HFFc6 (cell line): ENCODE data around the gene CAMK1. TPM values are rescaled to one million over a fixed set of nuclear protein-coding genes. Genes with fewer than 3 reads are reported as not detected.

Source experiments
- DNase-seq: peaks from one replicate; pipeline ENCODE4 v3.0.0-alpha.2; 2018
- H3K27ac Mint-ChIP-seq: 2 replicates; pipeline ENCODE4 v1.8.0; 2020; ENCODE audit warnings: mild to moderate bottlenecking, mixed read lengths
- H3K27me3 Mint-ChIP-seq: 2 replicates; pipeline ENCODE4 v1.8.0; 2021; ENCODE audit warnings: mild to moderate bottlenecking, moderate library complexity, mixed read lengths; ENCODE audit not compliant: insufficient read depth
- H3K36me3 Mint-ChIP-seq: 2 replicates; pipeline ENCODE4 v1.8.0; 2021; ENCODE audit warnings: low read depth, mixed read lengths
- H3K4me1 Mint-ChIP-seq: 2 replicates; pipeline ENCODE4 v1.8.0; 2020; ENCODE audit warnings: low read depth, mixed read lengths
- H3K4me3 Mint-ChIP-seq: 2 replicates; pipeline ENCODE4 v1.8.0; 2020; ENCODE audit warnings: mild to moderate bottlenecking, moderate library complexity, mixed read lengths
- H3K9me3 Mint-ChIP-seq: 2 replicates; pipeline ENCODE4 v1.8.0; 2020; ENCODE audit warnings: mild to moderate bottlenecking, mixed read lengths
- total RNA-seq, 6 experiments: library from RNA; stranded (reverse); fragmentation: NEBNext Ultra II Directional; extraction: Animal tissue kit (Norgen Biotek cat#: 25700); gene quantifications; 2 replicates in 1 of 6; 3 replicates in 5 of 6; pipeline ENCODE4 v1.2.3, GENCODE V29; 2021
- TF ChIP-seq, protein P1 (sequence below): fragments of 200-600 bp; sonication (generic); IDR thresholded peaks from 2 replicates; pipeline ENCODE4 v1.5.0; 2021; ENCODE audit warnings: antibody characterized with exemption, mild to moderate bottlenecking

The CAMK1 gene
- total RNA-seq, 6 experiments from 2014 or later, result 22.1 to 33.0 (median 28.8) TPM

DNA sequence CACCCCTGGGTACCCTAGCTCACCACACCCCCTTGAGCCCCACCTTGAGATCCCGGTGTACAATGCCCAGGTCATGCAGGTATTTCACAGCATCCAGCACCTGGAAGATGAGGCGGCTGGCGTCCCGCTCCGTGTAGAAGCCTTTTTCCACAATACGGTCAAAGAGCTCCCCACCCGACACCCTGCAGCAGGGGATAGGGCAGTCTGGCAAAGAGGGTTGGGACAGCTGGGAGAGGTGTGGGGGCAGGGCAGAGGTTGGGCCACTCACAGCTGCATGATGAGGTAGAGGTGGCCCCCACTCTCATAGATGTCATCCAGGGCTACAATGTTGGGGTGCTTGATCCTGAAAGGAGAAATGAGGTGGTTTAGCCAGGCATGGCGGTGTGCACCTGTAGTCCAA, 6.9 kb downstream of the CAMK1 start:
- peaks cover 14% of the 10 kb centered on the region for H3K4me1 Mint-ChIP-seq
- no peaks in the 10 kb centered on the region for H3K9me3 Mint-ChIP-seq
- no peak overlapping the region for H3K27ac Mint-ChIP-seq
- TF ChIP-seq, protein P1, sequence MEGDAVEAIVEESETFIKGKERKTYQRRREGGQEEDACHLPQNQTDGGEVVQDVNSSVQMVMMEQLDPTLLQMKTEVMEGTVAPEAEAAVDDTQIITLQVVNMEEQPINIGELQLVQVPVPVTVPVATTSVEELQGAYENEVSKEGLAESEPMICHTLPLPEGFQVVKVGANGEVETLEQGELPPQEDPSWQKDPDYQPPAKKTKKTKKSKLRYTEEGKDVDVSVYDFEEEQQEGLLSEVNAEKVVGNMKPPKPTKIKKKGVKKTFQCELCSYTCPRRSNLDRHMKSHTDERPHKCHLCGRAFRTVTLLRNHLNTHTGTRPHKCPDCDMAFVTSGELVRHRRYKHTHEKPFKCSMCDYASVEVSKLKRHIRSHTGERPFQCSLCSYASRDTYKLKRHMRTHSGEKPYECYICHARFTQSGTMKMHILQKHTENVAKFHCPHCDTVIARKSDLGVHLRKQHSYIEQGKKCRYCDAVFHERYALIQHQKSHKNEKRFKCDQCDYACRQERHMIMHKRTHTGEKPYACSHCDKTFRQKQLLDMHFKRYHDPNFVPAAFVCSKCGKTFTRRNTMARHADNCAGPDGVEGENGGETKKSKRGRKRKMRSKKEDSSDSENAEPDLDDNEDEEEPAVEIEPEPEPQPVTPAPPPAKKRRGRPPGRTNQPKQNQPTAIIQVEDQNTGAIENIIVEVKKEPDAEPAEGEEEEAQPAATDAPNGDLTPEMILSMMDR, result no peak
- H3K27me3 Mint-ChIP-seq, result peaks cover 6% of the 10 kb centered on the region
- no peak overlapping the region for H3K4me3 Mint-ChIP-seq
- no peak for DNase-seq
- peaks cover 29% of the 10 kb centered on the region for H3K36me3 Mint-ChIP-seq

- Mint-ChIP-seq H3K27ac (no peak overlapping the region), H3K36me3 (peaks cover 29% of the 10 kb centered on the region), H3K4me1 (peaks cover 4% of the 10 kb centered on the region), H3K27me3 (peaks cover 6% of the 10 kb centered on the region), H3K4me3 (no peak overlapping the region), H3K9me3 (no peaks in the 10 kb centered on the region)
- DNase-seq, result no peak
- TF ChIP-seq, protein P1, result no peak
Measured at GRCh38 chr3:9761919-9762318, 7.8 kb downstream of the CAMK1 start.

DNA sequence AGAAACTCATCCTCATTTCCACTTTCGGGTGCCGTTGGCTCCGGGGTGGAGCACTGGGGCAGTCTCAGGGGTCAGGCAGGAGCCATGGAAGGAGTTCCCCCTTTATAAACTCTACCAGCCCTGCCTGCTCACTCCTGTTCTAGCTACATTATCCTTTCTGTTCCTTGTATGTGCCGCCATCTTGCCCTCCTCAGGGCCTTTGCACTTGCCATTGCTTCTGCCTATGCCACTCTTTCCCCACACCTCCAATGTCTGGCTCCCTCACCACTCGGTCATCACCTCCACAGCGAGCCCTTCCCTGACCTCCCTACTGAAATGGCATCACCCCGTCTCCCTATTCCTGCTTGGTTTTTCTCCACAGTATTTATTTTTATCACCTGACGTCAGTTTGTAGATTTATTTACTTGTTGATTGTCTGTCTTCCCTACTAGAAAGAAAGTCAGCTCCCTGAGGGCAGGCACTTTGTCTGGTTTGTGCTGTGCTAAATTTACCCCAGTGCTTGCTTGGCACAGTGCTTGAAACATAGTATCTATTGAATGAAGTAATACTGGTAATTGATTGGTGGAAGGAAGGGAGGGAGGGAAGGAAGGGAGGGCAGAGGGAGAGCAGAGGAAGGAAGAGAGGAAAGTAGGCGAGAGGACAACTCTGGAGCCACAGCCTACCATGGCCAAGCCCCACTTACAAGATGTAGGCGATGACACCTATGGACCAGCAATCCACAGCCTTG, 8.8 kb downstream of the CAMK1 start:
- Mint-ChIP-seq H3K27ac (no peak overlapping the region), H3K4me3 (no peak overlapping the region), H3K9me3 (no peaks in the 10 kb centered on the region), H3K4me1 (no peaks in the 10 kb centered on the region), H3K36me3 (peaks cover 26% of the 10 kb centered on the region), H3K27me3 (peaks cover 6% of the 10 kb centered on the region)
- DNase-seq, result no peak
- TF ChIP-seq, protein P1, result no peak

GRCh38 chr3:9757427-9757826, 12.3 kb downstream of the CAMK1 start:
- H3K27me3 Mint-ChIP-seq, result peaks cover 2% of the 10 kb centered on the region; the same call in 1 of the 2 replicates
- H3K36me3 Mint-ChIP-seq, result peaks cover 31% of the 10 kb centered on the region
- TF ChIP-seq, protein P1, result no peak
- H3K4me1 Mint-ChIP-seq, result peaks cover 10% of the 10 kb centered on the region
- DNase-seq, result no peak
- H3K27ac Mint-ChIP-seq, result no peak overlapping the region
- H3K9me3 Mint-ChIP-seq, result no peaks in the 10 kb centered on the region
- H3K4me3 Mint-ChIP-seq, result no peak overlapping the region

DNA sequence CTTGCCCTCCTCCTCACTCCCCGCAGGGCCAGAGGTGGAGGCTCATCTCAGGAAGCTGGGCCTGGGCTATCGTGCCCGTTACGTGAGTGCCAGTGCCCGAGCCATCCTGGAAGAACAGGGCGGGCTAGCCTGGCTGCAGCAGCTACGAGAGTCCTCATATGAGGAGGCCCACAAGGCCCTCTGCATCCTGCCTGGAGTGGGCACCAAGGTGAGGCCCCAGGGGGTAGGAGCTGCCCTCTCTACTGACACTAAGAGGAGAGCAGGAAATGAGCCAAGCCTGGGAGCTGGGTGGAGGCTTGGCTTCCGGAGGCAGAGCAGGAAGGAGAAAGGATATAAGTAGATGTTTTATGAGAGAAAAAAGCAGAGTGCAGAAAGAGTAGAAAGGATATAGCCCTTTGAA, 15.1 kb downstream of the CAMK1 start:
- Mint-ChIP-seq H3K4me3 (no peak overlapping the region), H3K4me1 (peaks cover 32% of the 10 kb centered on the region), H3K9me3 (no peaks in the 10 kb centered on the region), H3K27me3 (no peaks in the 10 kb centered on the region), H3K36me3 (peaks cover 26% of the 10 kb centered on the region), H3K27ac (peak overlapping the region; percentile 68)
- TF ChIP-seq, protein P1, result no peak
- no peak for DNase-seq
